Panc1 (cell line): ENCODE results near the gene CEBPB. TPM values are rescaled to one million over a fixed set of nuclear protein-coding genes. Genes with fewer than 3 reads are reported as not detected.

Experiments used
- ATAC-seq: fragments of 200-7000 bp; cut with Tn5 transposase; 2 replicates; pipeline ENCODE4 v1.9.1; 2020; ENCODE audit warnings: mild to moderate bottlenecking, moderate library complexity
- BruUV-seq: library from RNA; stranded (reverse); fragments of 400-500 nt; replicated peaks from 2 replicates; lab custom pipeline; 2021; lab: Mats Ljungman, UMichigan
- CTCF ChIA-PET: fragments of 300-600 bp; sonication (Branson Sonifier 250); formaldehyde crosslinking; loops from one replicate; lab custom pipeline; 2022; ENCODE audit warnings: antibody characterized with exemption; lab: Charles Lee
- POLR2A ChIA-PET: fragments of 300-600 bp; sonication (Branson Sonifier 250); formaldehyde crosslinking; loops from one replicate; lab custom pipeline; 2022; ENCODE audit warnings: antibody characterized with exemption; lab: Charles Lee
- DNase-seq: peaks from one replicate; pipeline ENCODE4 v3.0.0-alpha.2; 2010; ENCODE audit warnings: low read depth, low spot score
- H3K27ac ChIP-seq: 2 replicates; pipeline ENCODE4 v1.5.1; 2011; ENCODE audit warnings: mild to moderate bottlenecking, low read length, inconsistent platforms
- H3K27me3 ChIP-seq: fragments of 200-500 bp; sonication (Bioruptor generic); 2 replicates; pipeline ENCODE4 v1.6.0; 2014; ENCODE audit warnings: low read length, inconsistent platforms; ENCODE audit not compliant: control insufficient read depth, insufficient read depth
- H3K36me3 ChIP-seq: fragments of 200-500 bp; sonication (Bioruptor generic); 2 replicates; pipeline ENCODE4 v1.5.1; 2014; ENCODE audit warnings: inconsistent platforms, mild to moderate bottlenecking, low read length, moderate library complexity; ENCODE audit not compliant: control insufficient read depth, insufficient read depth
- H3K4me1 ChIP-seq: 2 replicates; pipeline ENCODE4 v1.5.1; 2011; ENCODE audit warnings: inconsistent platforms, mild to moderate bottlenecking, low read length, moderate library complexity; ENCODE audit not compliant: control insufficient read depth, insufficient read depth
- H3K4me3 ChIP-seq, 2 experiments: 2 replicates each; pipeline ENCODE4 v1.5.1; 2011 to 2012; ENCODE audit warnings: low read depth in 2 of 2, low read length in 2 of 2, mild to moderate bottlenecking in 2 of 2, inconsistent platforms in 1 of 2, moderate library complexity in 1 of 2
- H3K9me3 ChIP-seq: fragments of 200-500 bp; sonication (Bioruptor generic); 2 replicates; pipeline ENCODE4 v1.5.1; 2014; ENCODE audit warnings: low read depth, mild to moderate bottlenecking, inconsistent platforms, low read length, moderate library complexity; ENCODE audit not compliant: control insufficient read depth, insufficient read depth
- POLR2AphosphoS5 ChIP-seq: IDR thresholded peaks from 2 replicates; pipeline ENCODE4 v1.6.1; 2012; ENCODE audit warnings: mild to moderate bottlenecking, low read depth, low read length, moderate library complexity
- SIN3A ChIP-seq: IDR thresholded peaks from 2 replicates; pipeline ENCODE4 v1.6.1; 2012; ENCODE audit warnings: low read depth, mild to moderate bottlenecking, low read length, moderate library complexity, borderline replicate concordance; ENCODE audit not compliant: insufficient read depth
- TCF7L2 ChIP-seq: IDR thresholded peaks from 2 replicates; pipeline ENCODE4 v1.6.1; 2011; ENCODE audit warnings: mild to moderate bottlenecking, low read depth, low read length, inconsistent platforms
- in situ Hi-C: cut with HindIII; loops from 2 replicates; pipeline ENCODE4 v1.10.0; 2016; ENCODE audit warnings: low sequenced_read_pairs, low pct_unique_long_range_greater_than_20kb
- intact Hi-C: fragments of 100-400 bp; cut with micrococcal nuclease; formaldehyde crosslinking; loops from one replicate; pipeline ENCODE4 v1.10.0; 2022; ENCODE audit not compliant: unreplicated experiment
- total RNA-seq: library from RNA; stranded (reverse); gene quantifications from one replicate; pipeline ENCODE4 v1.2.1, GENCODE V29; 2021; ENCODE audit not compliant: unreplicated experiment
- TF ChIP-seq, protein P1 (sequence below), 2 experiments: IDR thresholded peaks; 2 replicates each; pipeline ENCODE4 v1.6.1; 2011 to 2012; ENCODE audit warnings: low read depth in 2 of 2, control low read depth in 1 of 2, low read length in 1 of 2, mild to moderate bottlenecking in 1 of 2, moderate library complexity in 1 of 2; ENCODE audit not compliant: insufficient read depth in 1 of 2
- TF ChIP-seq, protein P2 (sequence below): fragments of 450-650 bp; IDR thresholded peaks from 2 replicates; pipeline ENCODE4 v1.5.1; 2017; ENCODE audit warnings: mild to moderate bottlenecking

CEBPB gene
- total RNA-seq, 1 experiment from 2014 or later, result 52.1 TPM

DNA sequence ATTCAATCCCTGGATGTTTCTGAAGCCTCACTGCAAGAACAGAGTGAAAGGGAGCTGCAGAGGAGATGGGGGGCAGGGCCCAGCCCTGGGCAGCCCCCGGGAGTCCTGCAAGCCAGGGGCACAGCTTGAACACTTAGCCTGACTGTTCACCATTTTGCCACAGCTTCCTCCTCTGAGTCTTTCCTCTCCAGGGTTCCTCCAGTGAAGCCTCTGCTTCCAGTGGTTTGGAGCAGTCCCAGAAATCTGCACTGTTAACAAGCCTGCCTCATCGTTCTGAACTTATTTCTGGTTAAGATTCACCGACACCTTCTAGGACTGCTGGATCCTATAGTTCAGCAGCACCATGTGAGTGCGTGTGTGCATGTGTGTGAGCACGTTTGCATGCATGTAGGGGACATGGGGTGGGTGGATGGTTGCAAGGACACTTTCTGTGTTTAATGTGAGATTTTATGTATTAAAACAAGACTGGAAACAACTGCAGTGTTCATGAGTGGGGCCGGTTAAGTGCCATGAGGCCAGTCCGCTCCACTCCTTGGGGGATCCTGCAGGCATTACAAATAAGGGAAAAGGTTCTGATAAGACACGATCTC is 24.6 kb downstream of the CEBPB start:
- no peaks in the 10 kb centered on the region for H3K36me3 ChIP-seq
- POLR2A ChIA-PET, result no interaction called here
- CTCF ChIA-PET, result no interaction called here
- intact Hi-C loops, result no loop called here
- TF ChIP-seq POLR2AphosphoS5, result no peak
- TF ChIP-seq, protein P1, sequence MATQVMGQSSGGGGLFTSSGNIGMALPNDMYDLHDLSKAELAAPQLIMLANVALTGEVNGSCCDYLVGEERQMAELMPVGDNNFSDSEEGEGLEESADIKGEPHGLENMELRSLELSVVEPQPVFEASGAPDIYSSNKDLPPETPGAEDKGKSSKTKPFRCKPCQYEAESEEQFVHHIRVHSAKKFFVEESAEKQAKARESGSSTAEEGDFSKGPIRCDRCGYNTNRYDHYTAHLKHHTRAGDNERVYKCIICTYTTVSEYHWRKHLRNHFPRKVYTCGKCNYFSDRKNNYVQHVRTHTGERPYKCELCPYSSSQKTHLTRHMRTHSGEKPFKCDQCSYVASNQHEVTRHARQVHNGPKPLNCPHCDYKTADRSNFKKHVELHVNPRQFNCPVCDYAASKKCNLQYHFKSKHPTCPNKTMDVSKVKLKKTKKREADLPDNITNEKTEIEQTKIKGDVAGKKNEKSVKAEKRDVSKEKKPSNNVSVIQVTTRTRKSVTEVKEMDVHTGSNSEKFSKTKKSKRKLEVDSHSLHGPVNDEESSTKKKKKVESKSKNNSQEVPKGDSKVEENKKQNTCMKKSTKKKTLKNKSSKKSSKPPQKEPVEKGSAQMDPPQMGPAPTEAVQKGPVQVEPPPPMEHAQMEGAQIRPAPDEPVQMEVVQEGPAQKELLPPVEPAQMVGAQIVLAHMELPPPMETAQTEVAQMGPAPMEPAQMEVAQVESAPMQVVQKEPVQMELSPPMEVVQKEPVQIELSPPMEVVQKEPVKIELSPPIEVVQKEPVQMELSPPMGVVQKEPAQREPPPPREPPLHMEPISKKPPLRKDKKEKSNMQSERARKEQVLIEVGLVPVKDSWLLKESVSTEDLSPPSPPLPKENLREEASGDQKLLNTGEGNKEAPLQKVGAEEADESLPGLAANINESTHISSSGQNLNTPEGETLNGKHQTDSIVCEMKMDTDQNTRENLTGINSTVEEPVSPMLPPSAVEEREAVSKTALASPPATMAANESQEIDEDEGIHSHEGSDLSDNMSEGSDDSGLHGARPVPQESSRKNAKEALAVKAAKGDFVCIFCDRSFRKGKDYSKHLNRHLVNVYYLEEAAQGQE (IDR thresholded peaks at IDR 0.05; ENCODE audit: insufficient read depth in 1 of 2, low read depth in 2 of 2, low read length in 1 of 2), result no peak
- no peaks in the 10 kb centered on the region for H3K27me3 ChIP-seq
- H3K4me3 ChIP-seq, result no peak overlapping the region
- ATAC-seq, result no peak
- no peak overlapping the region for H3K27ac ChIP-seq
- H3K4me1 ChIP-seq, result no peaks in the 10 kb centered on the region
- no peaks in the 10 kb centered on the region for H3K9me3 ChIP-seq
- in situ Hi-C loops, result no loop called here
- no peak for DNase-seq
- no TSS peak for BruUV-seq

DNA sequence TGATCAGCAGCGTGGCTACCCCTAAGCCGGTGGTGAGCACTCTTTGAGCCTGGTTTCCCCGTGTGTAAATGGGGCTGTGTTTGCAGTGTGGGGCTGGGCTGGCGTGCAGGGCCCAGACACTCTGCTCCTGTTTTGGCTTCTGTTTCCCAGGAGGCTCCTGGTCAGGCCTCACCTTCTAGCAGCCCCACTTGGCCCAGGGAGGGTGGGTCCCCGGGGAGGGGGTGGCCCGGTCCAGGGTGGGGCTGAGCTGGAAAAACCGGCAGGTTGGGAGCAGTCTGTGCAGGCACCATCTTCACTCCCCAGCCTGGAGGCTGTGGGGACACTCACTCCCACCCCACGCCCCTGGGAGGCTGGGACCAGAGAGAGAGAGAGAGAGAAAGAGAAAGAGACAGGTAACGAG is 25.3 kb downstream of the CEBPB start:
- intact Hi-C loops, result no loop called here
- TF ChIP-seq, protein P2, sequence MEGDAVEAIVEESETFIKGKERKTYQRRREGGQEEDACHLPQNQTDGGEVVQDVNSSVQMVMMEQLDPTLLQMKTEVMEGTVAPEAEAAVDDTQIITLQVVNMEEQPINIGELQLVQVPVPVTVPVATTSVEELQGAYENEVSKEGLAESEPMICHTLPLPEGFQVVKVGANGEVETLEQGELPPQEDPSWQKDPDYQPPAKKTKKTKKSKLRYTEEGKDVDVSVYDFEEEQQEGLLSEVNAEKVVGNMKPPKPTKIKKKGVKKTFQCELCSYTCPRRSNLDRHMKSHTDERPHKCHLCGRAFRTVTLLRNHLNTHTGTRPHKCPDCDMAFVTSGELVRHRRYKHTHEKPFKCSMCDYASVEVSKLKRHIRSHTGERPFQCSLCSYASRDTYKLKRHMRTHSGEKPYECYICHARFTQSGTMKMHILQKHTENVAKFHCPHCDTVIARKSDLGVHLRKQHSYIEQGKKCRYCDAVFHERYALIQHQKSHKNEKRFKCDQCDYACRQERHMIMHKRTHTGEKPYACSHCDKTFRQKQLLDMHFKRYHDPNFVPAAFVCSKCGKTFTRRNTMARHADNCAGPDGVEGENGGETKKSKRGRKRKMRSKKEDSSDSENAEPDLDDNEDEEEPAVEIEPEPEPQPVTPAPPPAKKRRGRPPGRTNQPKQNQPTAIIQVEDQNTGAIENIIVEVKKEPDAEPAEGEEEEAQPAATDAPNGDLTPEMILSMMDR, result no peak
- TF ChIP-seq TCF7L2 (no peak), POLR2AphosphoS5 (no peak), SIN3A (no peak)
- TF ChIP-seq, protein P1 (IDR thresholded peaks at IDR 0.05; ENCODE audit: insufficient read depth in 1 of 2, low read depth in 2 of 2, low read length in 1 of 2), result no peak
- no peaks in the 10 kb centered on the region for H3K4me1 ChIP-seq
- POLR2A ChIA-PET, result no interaction called here
- BruUV-seq, result no TSS peak
- no peak for ATAC-seq
- no peaks in the 10 kb centered on the region for H3K27me3 ChIP-seq
- in situ Hi-C loops, result no loop called here
- no peaks in the 10 kb centered on the region for H3K36me3 ChIP-seq
- CTCF ChIA-PET, result no interaction called here
- no peak overlapping the region for H3K27ac ChIP-seq
- H3K4me3 ChIP-seq, result no peak overlapping the region
- no peaks in the 10 kb centered on the region for H3K9me3 ChIP-seq
- no peak for DNase-seq
